Right renal pelvis (tissue), 4 donors: ENCODE data around the gene CSMD2. TPM values are rescaled to one million over a fixed set of nuclear protein-coding genes. Genes with fewer than 3 reads are reported as not detected.
"Not testable (repeated sequence)": the region's sequence is repeated elsewhere in the genome, so short reads cannot be mapped to it uniquely, and the experiment has no call there.

ENCODE experiments used
- DNase-seq, 4 donors: peaks; one replicate each; pipeline ENCODE4 v3.0.0-alpha.2; 2013; ENCODE audit warnings: low read depth in 4 of 4, low spot score in 3 of 4, missing footprints in 1 of 4
- polyA plus RNA-seq, 4 donors: library from polyadenylated mRNA; unstranded; fragments of 120-200 nt; gene quantifications; one replicate each; pipeline ENCODE4 v1.2.1, GENCODE V29; 2013; ENCODE audit not compliant: insufficient read length in 4 of 4

The CSMD2 gene
- polyA plus RNA-seq, 4 donors, result 0.83 to 1.3 (median 1.2) TPM

DNA sequence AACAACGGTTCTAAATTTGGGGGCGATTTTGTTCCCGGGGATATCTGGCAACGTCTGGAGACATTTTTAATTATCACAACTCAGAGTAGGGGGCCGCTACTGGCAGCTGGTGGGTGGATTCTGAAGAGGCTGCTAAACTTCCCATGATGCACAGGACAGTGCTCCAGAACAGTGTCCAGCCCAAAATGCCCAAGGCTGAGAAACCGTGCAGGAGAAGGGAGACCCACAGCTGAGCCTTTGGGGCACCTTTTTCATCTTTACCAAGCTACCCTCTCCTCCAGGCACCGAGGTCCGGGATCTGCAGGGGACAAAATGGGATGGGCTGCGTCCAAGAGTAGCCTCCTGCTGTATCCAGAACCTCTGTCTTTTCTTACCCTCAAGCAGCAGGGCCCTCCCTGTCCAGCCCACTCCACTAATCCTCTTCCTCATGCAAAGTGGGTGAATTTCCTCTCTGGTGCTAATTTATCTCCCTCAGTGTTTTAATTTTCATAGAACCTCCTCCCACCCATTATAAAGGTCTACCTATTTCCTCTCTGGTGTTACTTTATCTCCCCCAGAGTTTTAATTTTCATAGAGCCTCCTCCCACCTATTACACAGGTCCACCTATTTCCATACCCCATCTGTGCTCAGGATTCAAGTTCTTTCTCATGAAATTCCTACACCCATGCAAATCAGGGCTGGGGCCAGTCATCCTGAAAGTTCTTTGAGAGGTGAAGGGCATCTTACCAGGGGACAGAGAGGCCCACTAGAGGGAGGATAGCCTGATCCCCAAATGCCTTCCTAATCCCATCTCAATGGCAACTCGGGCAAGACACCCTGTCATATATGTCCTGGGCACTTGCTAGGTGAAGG lies 42.7 kb downstream of the CSMD2 start:
- no peak for DNase-seq

DNA sequence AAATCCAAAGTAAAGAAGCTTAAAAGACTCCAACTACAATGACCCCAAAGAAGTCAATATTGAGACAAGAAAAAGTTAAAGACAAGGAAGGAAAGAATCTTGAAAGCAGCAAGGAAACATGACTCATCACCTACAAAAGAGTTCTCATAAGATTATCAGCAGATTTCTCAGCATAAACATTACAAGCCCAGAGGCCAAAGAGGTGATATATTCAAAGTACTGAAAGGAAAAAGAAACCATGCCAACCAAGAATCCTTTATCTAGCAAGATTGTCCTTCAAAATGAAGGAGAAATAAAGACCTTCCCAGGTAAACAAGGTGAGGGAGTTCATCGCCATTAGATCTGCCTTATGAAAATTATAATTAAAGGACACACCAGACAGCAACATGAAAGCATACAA lies 49.8 kb downstream of the CSMD2 start:
- no peak for DNase-seq

- DNase-seq, result peak in 3 of 4 donors; percentile 2 to 4 (median 2)
These were observed 51.1 kb downstream of the CSMD2 start for GRCh38 chr1:34113887-34114286.

DNA sequence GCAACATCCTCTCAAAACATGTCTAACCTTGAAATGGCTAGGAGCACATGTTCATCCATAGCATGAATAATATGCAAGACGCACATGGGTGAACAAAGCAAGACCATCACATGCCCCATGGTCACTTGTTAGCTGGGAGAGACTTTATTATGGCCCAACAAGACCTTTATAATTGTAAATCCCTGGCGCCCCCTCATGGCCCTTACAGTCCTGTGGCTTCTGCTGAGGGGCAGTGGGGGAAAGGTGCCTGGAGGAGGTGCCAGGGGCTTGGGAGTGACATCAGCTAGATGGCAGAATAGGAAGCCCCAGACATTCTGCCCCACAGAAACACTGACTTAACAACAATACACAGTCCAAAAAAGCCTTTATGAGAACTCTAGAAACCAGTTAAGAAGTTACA lies 51.7 kb downstream of the CSMD2 start:
- no peak for DNase-seq

GRCh38 chr1:34108711-34109110 lies 56.3 kb downstream of the CSMD2 start:
- no peak for DNase-seq

GRCh38 chr1:34108269-34108668 lies 56.8 kb downstream of the CSMD2 start:
- no peak for DNase-seq

GRCh38 chr1:34101151-34101550 lies 63.9 kb downstream of the CSMD2 start:
- DNase-seq, result no peak

- no peak for DNase-seq
These were observed 64.7 kb downstream of the CSMD2 start for GRCh38 chr1:34100332-34100731.

DNA sequence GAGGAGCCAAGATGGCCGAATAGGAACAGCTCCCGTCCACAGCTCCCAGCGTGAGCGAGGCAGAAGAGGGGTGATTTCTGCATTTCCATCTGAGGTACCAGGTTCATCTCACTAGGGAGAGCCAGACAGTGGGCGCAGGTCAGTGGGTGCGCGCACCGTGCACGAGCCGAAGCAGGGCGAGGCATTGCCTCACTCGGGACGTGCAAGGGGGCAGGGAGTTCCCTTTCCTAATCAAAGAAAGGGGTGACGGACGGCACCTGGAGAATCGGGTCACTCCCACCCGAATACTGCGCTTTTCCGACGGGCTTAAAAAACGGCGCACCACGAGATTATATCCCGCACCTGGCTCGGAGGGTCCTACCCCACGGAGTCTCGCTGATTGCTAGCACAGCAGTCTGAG lies 72.6 kb downstream of the CSMD2 start:
- not testable (repeated sequence) for DNase-seq

DNA sequence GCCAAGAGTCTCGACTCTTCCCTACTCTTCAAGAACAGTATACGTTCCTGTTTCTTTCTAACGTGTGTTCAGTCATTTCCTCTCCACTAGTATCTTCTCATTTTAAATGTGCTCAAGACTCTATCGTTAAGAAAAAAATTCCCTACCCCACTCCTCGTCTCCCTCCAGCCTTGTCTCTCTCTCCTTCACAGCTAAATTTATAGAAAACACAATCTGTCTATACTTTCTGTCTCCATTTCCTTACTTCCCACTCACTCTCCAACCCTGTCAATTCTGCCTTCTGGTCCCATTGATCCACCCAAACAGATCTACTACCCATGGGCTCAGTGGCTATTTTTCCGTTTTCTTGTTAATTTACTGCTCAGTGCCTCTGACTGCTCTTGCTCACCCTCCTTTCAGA lies 75.3 kb downstream of the CSMD2 start:
- DNase-seq, result no peak

DNA sequence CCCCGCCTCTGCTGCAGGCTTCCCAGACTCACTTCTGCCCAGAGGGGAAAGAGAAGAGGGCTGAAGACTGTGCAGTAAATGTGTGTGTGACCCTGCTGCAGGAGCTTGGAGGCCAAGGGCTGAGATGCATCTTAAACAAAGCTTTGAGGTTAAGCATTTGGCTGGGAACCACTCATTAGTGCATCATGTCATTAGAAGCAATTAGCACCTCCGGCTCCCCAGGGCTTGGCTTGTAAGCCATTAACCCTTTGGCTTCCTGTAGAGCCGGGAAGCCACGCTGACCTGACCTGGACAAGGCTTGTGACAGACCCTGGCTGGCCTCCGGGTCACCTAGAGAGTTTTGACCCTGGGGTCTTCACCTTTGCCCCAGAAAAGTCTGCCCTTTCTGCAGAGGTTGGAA lies 77.0 kb downstream of the CSMD2 start:
- DNase-seq, result no peak

DNA sequence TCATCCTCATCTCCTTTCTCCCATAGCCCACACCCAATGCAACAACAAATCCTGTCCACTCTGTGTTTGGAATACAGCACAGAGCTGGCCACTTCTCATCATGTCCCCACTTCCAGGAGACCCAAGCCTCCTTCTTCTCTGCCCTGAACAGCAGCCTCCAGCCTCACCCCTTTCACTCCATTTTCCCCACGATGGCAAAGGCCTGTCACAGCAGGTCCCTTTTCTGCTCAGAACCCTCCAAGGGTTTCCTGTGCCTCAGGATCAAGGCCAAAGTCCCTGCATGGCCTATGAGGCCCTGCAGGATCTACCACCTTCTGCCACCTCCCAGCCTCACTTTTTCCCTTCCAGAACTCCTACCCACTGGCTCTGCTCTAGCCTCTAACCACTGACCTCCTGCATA lies 78.5 kb downstream of the CSMD2 start:
- DNase-seq, result no peak

- DNase-seq, result no peak
These were observed 81.1 kb downstream of the CSMD2 start for GRCh38 chr1:34083974-34084373.

DNA sequence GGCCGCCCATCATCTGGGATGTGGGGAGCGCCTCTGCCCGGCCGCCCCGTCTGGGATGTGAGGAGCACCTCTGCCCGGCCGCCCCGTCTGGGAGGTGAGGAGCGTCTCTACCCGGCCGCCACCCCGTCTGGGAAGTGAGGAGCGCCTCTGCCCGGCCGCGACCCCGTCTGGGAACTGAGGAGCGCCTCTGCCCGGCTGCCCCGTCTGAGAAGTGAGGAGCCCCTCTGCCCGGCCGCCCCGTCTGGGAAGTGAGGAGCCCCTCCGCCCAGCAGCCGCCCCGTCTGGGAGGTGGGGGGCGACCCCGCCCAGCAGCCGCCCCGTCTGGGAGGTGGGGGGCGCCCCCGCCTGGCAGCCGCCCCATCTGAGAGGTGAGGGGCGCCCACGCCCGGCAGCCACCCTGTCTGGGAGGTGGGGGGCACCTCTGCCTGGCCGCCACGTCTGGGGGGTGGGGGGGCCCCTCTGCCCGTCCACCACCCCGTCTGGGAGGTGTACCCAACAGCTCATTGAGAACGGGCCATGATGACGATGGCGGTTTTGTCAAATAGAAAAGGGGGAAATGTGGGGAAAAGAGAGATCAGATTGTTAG lies 82.9 kb downstream of the CSMD2 start:
- DNase-seq, result not testable (repeated sequence)

GRCh38 chr1:34078383-34078782 lies 86.6 kb downstream of the CSMD2 start:
- no peak for DNase-seq

- DNase-seq, result no peak
These were observed 89.5 kb downstream of the CSMD2 start for GRCh38 chr1:34075576-34075975.

DNA sequence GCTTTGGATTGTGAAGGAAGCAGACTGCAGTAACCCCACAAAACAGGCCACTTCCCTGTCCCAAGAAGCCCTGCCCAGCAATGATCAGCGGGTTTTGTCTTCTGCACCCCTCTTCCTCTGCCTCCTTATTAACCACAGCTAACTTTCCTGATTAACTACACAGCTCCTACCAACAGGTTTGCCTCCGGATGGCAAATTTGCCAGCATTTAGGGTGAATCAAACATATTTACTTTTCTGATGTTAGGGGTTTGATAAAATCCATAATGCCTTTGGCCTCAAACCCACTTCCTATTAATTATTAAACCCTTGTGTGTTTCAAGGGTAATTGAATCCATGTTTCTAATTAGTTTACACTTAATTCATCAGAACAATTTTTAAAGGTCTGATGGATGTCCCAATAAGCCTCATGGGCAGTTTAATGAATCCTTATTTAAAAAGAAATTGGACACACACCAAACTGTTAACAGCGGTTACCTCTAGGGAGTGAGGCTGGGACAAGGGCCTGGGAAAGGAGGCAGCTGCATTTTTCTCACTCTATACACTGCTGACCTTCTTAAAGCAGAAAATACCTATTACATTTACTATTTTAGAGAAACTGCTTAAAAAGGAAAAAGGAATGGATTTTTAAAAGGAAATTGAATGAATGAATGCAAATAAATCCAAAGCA lies 91.9 kb downstream of the CSMD2 start:
- no peak for DNase-seq

GRCh38 chr1:34070201-34070836 lies 94.7 kb downstream of the CSMD2 start:
- no peak for DNase-seq

DNA sequence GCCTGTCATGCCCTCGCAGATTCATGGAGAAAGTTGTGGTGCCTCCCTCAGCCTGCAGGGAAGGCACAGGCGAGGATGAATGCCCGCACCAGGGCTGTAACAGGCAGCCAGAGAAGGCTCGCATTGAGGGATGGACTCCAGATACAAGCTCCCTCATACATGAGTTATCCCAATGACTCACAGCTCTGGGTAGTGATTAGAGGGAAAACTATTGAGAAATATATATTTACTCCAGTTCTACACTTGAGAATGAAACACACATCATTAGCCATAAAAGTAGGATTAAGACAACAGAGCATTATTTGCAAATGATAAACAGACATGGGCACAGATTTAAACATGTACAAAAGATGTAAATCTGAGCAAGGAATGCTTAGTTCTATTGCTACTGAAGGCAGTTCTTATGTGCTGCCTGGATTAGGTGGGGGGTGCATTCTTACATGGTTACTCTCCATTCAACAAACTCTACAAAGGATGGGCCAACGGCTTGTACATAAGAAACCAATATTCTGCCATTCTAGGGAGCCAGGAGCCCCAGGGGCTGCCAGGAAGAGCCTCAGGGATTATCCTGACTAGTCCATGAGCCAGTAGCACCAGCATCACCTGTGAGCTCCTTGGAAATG lies 97.9 kb downstream of the CSMD2 start:
- DNase-seq, result no peak

- DNase-seq, result no peak
These were observed 98.9 kb downstream of the CSMD2 start for GRCh38 chr1:34066166-34066565.

- no peak for DNase-seq
These were observed 99.5 kb downstream of the CSMD2 start for GRCh38 chr1:34065498-34065897.
